ENCODE measurements around the gene OGFR.

Gene OGFR

DNA sequence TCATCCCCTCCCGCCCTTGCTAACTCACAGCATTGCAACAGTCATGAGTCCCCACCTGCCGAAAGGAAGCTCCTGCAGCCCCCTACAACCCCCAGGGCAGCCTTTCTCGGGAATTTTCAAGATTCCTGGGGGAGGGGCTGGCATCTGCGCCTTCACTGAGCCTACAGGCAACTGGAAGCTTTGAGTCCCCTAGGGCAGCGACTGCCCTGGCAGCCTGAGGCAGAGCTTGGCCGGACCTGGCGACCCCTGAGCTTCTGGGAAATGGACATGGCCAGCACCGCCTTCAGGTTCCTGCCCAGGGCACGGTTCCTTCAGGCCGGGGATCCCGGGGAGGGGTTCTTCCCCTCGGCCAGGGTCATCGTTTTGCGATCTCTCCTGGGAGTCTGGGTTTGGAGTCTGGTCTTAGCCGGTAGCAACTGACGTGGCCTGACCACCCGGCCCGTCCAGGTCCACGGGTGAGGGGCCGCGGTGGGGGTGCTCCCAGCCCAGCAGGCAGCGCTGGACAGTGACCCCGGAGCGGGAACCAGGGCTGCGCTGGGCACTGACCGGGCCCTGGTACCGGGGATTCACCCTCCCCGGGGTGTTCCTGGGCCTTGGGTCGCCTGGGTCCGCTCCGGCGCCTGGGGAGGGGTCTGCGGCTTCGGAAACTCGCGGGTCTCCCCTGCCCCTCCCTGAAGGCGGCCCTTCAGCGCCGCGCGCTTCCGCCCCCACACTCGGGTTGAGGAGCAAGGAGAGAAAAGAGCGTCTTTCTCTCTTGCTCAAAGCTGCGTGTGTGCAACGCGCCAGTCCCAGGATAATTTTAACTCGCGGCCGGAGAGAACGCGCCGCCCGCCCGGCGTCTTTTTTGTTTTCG is 11.6 kb downstream of the OGFR start:
- no peak for DNase-seq

DNA sequence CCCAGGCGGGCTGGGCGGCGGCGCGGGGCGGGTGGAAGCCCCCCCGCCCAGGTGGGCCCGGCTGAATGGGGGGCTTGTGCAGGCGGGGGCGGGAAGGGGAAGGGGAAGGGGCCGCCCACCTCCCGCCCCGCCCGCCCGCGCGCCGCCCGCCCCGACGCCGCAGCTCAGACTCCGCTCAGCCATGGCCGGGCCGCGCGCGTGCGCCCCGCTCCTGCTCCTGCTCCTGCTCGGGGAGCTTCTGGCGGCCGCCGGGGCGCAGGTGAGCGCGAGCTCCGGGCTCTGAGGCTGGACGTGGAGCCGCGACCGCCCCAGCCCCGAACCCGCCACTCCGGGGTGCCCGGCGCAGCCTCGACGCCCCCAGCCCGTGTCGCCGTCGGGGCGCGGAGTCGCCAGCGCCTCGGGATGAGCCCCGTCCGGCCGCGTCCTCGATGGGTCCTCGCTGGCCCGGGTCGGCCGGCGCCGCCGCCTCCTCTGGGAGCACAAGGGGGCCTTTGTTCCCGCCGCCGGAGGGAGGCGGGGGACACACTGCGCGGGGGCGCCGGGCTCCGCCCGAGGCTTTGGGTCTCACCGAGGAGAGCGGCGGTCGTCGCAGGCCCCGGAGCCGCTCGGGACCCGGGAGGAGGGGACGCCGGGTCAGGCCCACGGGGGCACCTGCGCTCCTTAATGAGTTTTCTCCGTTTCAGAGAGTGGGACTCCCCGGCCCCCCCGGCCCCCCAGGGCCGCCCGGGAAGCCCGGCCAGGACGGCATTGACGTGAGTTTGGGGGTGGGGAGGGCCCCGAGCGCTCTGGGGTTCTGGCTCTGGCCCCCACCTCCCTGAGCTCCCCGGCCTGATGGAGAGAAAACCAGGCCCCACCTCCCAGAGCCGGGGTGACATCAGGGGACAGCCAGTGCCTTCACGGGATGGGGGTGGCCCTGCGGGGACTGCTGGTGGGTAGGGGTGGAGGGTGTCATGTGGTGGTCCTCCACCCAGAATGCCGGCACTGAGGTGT is 12.5 kb downstream of the OGFR start, which contains the start of gene COL9A3:
COL9A3 (plus strand) TSS at position 167 of the 990 bp plus-strand sequence; CDS start at position 182, 15 bp downstream.
- DNase-seq, result no peak

DNA sequence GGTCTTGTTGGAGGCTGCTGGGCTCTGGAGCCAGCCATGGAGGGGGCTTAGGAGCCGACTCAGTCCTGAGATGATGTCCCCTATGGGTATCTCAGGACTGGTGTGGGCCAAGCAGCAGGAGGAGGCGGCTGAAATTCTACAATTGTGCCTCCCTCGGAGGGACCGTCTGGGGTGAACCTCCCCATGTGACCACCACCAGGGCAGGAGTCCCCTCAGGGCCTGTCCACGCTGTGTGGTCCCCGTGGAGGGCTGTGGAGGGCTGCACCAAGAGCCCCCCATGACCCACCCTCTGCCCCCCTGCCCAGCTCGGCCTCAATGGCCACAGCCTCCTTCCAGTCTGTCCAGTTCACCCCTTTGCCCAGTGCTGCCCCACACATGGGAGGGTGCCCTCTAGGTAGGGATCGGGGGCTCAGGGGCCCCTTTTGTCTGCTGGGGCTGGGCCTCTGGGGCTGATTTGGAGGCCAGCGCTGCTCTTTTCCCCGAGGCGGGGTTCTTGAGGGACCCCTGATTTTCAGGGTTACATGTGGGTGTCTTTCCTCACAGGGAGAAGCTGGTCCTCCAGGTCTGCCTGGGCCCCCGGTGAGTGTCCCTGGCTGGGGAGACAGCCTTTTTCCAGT is 13.4 kb downstream of the OGFR start:
- no peak for DNase-seq

DNA sequence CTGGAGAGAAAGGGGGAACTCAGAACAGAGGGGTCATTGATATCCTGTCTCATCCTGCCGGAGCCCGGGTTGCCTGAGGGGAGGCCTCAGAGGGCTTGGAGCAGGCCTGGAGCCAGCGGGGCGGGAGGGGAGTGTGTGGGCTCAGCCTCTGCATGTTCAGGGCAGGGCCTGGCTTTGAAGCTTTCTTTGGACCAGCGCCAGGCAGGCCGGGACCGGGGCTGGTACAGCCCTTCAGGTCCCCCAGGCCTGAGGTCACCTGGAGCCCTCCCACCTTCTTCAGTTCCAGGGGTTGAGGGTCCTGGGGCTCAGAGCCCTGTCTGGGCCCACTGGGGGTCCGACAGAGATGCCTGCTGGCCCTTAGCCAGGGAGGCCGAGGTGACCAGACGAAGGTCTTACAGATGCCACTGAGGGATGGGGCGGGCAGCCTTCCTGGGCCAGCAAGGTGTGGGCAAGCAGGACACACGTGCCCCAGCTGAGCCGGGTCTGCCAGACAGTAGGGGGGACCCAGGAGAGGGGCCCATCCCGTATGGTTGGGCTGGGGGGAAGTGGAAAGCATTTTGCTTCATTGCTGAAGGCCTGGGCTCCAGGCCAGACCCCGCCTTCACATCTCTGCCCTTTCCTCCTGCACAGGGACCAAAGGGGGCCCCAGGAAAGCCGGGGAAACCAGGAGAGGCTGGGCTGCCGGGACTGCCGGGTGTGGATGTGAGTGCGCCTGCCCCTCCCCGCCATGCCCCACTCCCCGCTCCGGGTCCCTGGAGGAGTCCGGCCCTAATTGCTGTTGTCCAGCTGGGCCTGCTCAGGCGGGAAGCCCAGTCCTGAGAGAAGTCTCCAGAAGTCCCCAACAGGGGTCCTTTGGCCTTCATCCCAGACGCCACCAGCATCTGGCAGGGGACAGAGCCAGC is 14.2 kb downstream of the OGFR start:
- no peak for DNase-seq

DNA sequence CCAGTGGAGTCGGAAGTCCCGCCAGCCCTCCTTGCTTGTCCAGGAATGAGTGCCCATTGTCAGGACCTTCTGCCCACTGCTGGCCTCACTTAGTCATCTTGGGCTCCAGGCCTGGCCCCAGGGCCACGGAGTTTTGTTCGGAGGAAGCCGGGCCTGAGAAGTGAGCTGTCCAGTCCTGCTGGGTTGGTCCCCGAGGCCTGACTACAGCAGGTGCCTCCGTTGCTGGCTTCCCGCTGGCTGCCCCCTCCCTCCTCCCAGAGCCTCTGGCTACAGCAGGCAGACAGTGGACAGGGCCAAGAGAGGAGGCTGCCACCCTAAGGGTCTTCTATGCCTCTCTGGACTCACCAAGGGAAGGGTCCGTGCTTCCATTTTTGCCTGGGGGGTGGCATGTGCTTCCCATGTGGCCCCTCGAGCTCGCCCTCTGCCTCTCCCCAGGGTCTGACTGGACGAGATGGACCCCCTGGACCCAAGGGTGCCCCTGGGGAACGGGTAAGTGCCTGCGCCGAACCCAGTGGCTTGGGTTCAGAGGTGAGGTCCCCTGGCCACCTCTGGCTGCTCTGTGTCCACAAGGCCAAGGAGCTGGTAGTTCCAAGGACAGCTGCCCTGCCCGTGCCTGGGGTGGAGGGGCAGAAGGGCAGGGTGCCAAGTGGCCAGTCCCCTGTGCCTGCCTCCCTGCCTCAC is 15.0 kb downstream of the OGFR start:
- no peak for DNase-seq

DNA sequence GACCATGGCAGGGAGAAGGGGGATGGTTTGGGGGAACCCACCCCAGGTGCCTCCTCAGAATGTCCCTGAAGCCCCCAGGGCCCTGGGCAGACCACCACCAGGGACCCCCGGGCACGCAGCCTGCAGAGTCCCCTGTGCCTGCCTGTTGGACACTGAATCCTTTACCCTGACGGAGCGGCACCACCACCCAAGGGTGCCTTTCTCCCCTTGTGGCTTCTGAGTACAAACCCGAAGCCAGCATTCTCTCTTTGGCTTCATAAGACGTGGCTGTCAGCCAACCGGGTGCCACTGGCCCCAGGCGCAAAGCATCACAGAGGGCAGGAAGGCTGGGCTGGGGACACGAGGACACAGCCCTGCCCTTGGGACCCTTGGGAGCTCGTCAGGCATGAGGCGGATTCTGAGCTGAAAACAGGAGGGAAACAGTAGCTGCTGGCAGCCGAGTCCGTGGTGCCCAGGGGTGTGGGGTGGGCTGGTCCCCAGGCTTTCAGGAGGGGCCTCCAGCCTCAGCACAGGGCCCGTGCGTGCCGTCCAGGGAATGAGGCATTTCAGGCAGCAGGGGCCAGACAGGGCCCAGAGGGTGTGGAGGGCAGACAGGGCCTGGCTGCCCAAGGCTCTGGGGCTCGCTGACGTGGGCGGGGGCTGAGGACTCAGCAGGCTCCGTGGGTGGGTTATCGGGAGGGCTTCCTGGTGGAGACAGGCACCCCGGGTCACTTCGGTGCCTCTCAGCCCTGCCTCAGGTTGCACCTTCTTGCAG is 15.8 kb downstream of the OGFR start:
- DNase-seq, result no peak

DNA sequence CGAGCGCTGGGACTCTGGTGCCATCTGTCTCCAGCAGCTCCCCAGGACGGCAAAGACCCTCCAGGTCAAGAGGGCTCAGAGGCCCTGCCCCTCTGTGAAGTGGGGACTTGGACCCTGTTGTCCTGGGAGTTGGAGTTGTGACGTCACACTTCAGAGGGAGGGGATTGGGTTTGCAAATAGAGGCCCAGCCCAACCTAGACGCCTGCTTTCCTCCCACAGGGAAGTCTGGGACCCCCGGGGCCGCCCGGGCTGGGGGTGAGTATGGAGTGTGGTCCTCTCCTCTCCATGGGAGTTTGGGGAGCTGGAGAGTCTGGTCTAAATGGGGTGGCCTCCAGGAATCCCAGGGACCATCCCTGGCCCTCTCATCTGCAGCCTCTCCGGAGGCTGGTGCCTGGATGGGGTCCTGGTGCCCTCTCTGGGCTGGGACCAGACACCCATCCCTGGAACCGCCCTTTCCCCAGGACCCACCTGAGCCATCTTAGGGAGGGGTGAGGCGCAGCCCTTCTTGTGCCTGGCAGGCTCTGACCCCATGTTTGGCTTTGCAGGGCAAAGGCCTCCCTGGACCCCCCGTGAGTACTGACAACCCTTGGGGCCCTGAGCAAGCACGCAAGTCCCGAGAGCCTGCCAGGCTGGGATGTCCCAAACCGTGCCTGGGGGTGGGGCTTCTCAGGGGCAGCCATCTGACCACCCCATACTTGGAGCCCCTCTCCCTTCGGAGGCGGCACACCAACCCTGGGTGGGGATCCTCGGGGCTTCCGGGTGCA is 16.5 kb downstream of the OGFR start:
- DNase-seq, result no peak

DNA sequence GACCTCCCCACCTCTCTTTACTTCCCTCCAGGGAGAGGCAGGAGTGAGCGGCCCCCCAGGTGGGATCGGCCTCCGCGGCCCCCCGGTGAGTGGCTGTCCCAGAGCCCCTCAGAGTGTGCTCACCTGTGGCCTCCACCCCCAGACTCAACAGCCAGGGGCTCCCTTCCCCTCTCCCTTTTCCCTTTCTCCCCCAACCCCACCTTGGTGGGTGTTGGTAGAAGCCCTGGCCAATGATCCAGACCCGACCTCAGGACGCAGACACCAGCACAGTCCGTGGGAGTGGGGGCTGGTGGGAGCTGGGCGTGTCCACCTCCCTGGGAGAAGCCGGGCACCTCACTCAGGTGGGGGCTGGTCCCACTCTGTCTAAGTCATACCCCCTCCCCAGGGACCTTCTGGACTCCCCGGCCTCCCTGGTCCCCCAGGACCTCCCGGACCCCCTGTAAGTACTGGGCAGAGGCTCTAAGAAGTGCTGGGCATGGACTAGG is 17.1 kb downstream of the OGFR start:
- DNase-seq, result no peak

DNA sequence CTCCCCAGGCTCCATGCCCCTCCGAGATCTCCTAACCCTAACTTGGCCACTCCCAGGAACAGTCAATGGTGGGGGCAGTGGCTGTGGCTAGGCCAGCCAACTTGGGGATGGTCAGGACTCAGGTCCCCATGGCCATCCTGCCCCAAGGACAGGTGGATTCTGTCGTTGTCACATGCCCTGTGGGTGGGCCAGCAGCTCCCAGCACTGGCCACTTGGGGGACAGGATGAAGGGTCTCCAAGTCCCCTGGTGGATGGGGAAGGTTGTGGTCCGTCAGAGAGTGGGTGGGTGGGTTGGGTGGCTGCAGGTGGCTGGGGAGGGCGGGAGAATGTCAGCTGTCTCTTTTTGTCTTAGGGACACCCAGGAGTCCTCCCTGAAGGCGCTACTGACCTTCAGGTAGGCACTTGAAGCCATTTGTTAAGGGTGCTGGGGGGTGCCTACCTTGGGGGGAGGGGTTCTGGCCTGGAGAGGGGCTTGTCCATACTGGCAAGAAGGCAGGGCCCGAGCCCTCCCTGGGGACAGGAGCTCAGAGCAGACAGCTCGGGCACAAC is 17.7 kb downstream of the OGFR start:
- DNase-seq, result no peak

DNA sequence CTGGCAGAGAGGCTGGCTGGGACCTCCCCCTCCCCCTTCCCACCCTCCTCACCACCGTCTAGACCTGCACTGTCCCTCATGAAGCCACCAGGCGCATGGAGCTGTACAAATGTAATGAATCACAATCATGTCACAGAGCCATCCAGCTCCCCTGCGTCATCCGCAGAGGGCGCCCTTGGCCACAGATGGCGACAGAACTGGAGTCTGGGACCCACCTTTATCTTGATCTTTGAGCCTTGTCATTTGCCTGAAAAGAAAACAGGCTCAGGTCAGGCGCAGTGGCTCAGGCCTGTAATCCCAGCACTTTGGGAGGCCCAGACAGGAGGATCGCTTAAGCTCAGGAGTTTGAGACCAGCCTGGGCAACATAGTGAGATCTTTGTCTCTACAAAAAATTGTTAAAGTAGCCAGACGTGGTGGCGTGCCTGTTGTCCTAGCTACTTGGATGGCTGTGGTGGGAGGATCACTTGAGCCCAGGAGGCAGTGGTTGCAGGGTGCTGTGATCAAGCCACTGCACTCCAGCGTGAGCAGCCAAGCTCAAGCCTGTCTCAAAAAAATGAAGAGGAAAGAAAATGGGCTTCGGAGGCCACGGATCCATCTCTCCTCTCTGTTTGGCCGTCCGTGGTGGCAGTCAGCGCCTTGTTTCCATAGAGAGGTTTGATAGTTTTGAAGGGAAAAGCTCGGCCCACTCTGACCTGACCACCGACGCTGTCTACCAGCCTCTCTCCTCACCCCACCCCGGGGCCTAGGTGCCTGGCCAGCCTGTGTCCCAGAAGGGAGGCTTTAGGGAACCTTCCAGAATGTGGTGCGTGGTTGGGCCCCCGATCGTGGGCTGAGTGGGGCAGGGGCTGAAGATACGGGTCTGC is 18.4 kb downstream of the OGFR start:
- no peak for DNase-seq

DNA sequence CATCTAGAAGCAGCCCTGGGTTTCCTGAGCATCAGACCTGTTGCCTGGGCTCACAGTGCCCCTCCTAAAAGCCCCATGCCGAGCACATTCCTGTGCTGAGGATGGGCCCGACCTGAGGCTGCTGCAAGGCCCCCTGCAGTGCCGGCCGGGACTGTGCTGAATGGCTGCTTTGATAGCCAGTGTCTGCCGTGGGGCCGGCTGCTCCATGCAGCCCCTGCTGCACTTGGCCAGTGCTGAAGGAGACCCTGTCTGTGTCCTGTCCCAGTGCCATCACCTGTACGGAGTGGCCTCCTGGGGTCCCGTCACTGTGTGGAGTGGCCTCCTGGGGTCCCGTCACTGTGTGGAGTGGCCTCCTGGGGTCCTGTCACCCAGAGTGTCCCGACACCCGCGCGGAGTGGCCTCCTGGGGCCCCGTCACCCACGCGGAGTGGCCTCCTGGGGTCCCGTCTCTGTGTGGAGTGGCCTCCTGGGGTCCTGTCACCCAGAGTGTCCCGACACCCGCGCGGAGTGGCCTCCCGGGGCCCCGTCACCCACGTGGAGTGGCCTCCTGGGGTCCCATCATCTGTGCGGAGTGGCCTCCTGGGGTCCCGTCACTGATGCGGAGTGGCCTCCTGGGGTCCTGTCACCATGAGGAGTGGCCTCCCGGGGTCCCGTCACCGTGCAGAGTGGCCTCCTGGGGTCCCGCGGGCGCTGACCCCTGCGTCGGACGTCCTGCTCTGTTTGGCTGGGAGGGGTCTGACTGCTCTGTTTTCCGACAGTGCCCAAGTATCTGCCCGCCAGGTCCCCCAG is 19.2 kb downstream of the OGFR start:
- no peak for DNase-seq

DNA sequence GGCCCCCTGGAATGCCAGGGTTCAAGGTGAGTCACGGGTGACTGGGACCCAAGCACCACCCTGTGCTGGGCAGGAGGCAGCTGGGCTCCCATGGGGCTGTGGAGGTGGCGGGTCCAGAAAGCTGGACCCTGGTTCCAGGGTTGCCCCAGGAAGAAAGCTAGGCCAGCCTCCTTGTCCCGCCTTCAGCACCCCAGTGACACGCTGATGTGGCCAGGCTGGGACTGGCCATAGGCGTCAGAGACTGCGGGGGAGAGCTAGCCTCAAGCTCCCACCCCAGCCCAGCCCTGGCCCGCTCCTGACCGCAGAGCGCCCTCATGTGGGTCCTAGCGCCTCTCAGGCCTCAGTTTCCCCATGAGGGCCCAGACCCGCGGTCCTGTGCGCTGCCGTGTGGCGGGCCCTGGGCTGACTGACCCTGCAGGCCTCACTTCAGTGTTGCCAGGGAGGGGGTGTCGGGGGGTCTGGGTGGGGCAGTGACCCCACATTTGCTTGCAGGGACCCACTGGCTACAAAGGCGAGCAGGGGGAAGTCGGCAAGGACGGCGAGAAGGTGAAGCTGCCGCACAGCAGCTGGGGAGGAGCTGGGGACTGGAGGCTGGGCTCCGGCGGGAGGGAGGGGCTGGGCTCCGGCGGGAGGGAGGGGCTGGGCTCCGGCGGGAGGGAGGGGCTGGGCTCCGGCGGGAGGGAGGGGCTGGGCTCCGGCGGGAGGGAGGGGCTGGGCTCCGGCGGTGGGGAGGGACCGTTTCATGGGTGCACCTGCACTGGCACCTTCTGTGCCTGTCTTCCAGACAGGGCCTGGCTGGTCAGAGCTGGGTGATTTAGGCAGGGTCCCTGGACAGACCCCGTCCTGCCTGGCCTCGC is 20.1 kb downstream of the OGFR start:
- peak in 1 of 4 experiments; percentile 34 for DNase-seq

DNA sequence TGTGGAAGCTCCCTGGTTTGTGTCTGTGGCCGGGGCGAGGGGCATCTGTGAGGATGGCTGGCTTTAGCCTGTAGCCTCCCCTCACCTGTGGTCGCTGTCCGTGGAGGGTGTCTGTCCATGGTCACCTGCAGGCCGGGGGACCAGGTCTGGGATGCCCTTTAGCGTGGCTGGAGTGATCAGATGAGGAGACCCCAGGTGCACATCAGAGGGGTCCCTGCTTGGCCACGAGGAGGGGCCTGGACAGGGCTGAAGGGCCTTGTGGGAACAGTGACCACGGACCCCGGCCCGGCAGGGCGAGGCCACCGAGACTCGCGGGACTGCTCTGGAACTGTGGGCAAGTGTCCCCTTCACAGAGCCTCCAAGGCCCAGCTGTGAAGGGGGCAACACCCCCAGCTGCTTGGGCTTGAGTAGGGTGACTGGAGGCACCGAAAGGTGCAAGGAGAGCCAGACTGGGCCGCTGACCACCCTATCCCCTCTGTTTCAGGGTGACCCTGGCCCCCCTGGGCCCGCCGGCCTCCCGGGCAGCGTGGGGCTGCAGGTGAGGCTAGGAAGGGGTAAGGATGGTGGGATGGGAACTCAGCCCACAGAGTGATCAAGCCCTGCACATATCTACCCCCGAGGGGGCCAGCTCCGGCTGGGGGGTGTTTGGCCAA is 20.8 kb downstream of the OGFR start:
- no peak for DNase-seq

DNA sequence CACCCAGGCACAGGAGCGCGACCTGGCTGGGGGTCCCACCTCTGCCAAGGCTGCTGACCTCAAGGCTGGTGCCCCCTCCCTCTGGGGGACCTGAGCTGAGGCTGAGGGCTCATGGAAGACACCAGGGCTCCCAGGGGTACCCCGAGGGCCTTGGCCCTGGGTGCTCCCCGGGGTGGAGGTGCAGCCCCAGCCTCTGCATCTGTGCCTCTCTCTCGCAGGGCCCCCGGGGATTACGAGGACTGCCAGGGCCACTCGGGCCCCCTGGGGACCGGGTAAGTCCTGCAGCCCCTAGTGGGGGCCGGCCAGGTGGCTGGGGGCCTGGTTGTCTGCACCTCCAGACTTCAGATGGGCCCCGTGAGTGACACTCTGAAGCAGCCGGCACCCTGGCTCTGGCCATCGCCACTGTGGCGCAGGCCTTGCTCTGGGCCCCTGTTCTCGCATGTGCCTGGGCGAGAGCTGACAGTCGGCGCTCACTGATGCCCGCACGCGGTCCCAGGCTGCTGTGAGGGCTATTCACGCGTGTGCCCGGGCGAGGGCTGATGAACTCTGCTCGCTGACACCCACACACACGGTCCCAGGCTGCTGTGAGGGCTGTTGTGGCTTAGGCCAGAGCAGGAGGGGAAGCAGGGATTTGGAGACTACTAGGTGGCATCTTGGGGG is 21.5 kb downstream of the OGFR start:
- no peak for DNase-seq

DNA sequence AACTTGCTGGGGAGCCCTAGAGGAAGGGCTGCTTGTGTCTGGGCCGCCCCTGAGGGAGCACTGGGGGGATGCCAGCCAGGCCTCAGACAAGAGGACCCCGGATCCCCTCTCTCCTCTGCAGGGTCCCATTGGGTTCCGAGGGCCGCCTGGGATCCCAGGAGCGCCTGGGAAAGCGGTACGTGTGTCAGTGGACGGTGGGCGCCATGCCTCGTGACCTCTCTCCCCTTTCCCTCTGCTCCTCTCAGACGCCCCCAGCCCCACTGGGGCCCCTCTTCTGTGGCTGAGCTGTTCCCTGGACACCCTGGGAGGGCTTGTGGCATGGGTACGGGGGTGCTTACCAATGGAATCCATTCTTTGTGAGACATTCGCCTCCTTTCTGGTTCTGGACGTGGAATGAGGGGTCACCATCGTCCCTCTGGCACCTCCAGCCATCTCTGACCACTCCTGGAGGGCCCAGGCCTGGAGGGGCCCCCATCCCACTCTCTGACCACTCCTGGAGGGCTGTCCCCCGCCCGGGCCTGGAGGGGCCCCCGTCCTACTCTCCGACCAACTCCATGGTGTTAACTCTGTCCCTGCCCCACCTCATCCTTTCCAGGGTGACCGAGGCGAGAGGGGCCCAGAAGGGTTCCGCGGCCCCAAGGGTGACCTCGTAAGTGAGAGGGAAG is 22.1 kb downstream of the OGFR start:
- DNase-seq, result no peak
